H1 (cell line): ENCODE measurements around the gene SMIM41. TPM values are rescaled to one million over a fixed set of nuclear protein-coding genes. Genes with fewer than 3 reads are reported as not detected.
A peak's percentile ranks its signal among the peaks of the same experiment; 100 is the strongest.

ENCODE experiments used
- ASH2L ChIP-seq: fragments of 200-600, 300-600 bp; sonication (generic); IDR thresholded peaks from one replicate; pipeline ENCODE4 v1.7.1; 2017; ENCODE audit warnings: low read length
- KDM1A ChIP-seq: fragments of 200-600, 300-600 bp; sonication (generic); IDR thresholded peaks from 2 replicates; pipeline ENCODE4 v1.7.1; 2016; ENCODE audit warnings: mild to moderate bottlenecking, low read length, borderline replicate concordance
- NANOG ChIP-seq: IDR thresholded peaks from 2 replicates; pipeline ENCODE4 v1.6.1; 2011; ENCODE audit warnings: low read length, low read depth, mild to moderate bottlenecking, inconsistent platforms; ENCODE audit not compliant: insufficient read depth, poor library complexity, severe bottlenecking
- polyA plus RNA-seq, 7 experiments: library from polyadenylated mRNA; depleted of rRNA in 3 of 7; stranded (reverse) in 5 of 7; unstranded in 2 of 7; fragments of >200 nt in 5 of 7; fragments of 200-250 nt in 2 of 7; gene quantifications; 1 replicate in 5 of 7; 2 replicates in 1 of 7; 4 replicates in 1 of 7; pipeline versions ENCODE4 v1.2.1 to v1.2.3, GENCODE V29; 2011 to 2013; ENCODE audit warnings: missing spikeins in 2 of 7, mixed read lengths in 2 of 7
- total RNA-seq: library from RNA; stranded (reverse); fragmentation: NEBNext Ultra II Directional; extraction: Animal tissue kit (Norgen Biotek cat#: 25700); gene quantifications from 2 replicates; pipeline ENCODE4 v1.2.1, GENCODE V29; 2021

SMIM41 gene
- total and polyA plus RNA-seq, 2 of the 8 experiments (the other 6 are each of a cell fraction or from before 2014, with no cell fraction given), result 0.28 to 0.98 TPM

DNA sequence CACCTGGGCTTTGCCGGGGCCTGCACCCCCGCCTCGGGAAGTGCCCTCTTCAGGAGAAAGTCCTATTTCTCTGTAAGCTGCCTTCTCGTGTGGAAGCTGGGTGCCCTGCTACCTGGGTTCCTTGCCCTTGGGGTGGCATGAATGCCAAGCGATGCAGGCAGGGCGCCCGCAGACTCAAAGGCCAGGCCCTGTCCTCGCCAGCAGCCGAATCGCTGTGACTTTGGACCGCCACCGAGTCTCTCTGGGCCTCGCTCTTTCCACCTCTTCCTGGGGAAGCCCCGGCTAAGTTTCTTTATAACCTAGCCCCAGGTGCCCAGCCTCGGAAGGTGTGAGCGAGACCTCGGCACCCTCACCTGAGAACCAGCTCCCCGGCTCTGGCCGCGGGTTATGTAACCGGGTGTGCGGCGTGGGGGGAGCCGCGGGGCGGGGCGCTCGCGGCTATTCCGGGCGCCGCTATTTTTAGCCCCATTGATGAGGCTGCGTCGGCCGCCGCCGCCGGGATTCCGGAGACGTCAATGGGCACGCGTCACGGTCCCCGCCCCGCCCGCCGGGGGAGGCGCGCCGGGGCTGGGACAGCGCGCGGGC, 42.8 kb upstream of the SMIM41 start (continued):
- TF ChIP-seq NANOG (peak; percentile 15), KDM1A (peak; percentile 82; the same call in 1 of the 2 replicates), ASH2L (peak; percentile 47)
